ENCODE results near the gene SHE.

SHE gene

DNA sequence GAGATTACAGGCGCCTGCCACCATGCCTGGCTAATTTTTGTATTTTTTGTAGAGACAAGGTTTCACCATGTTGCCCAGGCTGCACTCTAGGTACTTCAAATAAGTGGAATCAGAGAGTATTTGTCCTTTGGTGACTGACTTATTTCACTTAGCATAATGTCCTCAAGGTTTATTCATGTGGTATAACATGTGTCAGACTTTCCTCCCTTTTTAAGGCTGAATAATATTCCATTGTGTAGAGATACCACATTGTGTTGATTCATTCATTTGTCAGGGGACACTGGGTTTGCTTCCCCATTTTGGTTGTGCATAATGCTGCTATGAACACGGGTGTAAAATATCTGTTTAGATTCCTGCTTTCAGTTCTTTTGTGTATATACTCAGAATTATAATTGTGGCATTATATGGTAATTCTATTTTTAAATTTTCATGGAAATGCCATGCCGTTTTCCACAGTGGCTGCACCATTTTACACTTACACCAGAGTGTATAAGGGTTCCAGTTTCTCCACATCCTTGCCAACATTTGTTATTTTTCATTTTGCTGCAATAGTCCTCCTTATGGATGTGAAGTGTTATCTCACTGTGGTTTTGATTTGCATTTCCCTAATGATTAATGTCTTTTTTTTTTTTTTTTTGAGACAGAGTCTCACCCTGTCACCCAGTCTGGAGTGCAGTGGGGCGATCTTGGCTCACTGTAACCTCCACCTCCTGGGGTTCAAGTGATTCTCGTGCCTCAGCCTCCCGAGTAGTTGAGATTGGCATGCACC is 62.0 kb downstream of the SHE start:
- TF ChIP-seq, protein P1, sequence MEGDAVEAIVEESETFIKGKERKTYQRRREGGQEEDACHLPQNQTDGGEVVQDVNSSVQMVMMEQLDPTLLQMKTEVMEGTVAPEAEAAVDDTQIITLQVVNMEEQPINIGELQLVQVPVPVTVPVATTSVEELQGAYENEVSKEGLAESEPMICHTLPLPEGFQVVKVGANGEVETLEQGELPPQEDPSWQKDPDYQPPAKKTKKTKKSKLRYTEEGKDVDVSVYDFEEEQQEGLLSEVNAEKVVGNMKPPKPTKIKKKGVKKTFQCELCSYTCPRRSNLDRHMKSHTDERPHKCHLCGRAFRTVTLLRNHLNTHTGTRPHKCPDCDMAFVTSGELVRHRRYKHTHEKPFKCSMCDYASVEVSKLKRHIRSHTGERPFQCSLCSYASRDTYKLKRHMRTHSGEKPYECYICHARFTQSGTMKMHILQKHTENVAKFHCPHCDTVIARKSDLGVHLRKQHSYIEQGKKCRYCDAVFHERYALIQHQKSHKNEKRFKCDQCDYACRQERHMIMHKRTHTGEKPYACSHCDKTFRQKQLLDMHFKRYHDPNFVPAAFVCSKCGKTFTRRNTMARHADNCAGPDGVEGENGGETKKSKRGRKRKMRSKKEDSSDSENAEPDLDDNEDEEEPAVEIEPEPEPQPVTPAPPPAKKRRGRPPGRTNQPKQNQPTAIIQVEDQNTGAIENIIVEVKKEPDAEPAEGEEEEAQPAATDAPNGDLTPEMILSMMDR (IDR thresholded peaks at IDR 0.05; ENCODE audit: low read depth, low read length, missing control alignments) = no peak
- DNase-seq (ENCODE audit: low read depth) = no peak

DNA sequence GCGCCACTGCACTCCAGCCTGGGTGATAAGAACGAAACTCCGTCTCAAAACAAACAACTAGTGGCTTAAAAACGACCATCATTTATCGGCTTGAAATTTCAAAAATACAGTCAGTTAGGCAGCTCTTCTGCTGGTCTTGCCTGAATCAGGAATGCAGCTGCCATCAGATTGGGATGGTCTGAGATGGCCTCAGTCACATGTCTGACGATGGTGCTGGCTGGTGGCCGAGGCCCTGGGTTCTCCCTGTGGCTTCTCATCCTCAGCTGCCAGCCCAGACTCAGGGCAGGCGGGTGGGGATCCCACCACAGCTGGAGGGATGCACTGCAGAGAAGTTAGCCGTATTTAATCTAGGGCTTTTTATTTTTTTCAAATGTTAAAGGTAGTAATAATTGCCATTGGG is 65.8 kb downstream of the SHE start:
- TF ChIP-seq, protein P1 (IDR thresholded peaks at IDR 0.05; ENCODE audit: low read depth, low read length, missing control alignments) = no peak
- H3K4me3 ChIP-seq (ENCODE audit: low read depth, low read length) = no peak overlapping the region
- in situ Hi-C loops (cut with HindIII; ENCODE audit: low sequenced_read_pairs) = no loop called here
- DNase-seq (ENCODE audit: low read depth) = no peak

More for the DNA sequence above, 62.0 kb downstream of the SHE start:
- H3K4me3 ChIP-seq (ENCODE audit: low read depth, low read length) = no peak overlapping the region
- in situ Hi-C loops (cut with HindIII; ENCODE audit: low sequenced_read_pairs) = no loop called here

DNA sequence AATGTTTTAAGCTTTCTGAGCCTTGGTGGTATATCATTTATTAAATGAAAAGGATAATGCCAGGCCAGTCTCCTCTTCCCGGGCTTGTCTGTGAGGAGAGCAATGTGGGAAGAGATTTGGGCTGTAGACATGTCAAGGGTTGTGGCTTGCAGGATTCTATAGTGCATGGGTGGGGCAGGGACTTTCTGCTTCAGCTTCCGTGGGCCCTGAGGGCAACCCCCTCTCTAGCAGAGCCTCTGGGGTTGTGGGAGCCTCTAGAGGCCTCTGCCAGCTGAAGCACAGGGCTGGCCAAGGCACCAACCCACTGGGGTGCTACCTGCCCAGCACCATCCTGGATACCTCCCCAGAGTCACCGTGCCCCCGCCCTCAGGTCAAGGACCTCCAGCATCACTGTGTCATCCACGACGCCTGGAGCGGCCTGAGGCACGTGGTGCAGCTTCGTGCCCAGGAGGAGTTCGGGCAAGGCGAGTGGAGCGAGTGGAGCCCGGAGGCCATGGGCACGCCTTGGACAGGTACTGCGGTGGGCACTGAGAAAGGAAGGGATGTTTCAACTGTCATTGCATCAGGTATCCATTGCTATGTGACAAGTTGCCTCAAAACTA is 66.5 kb downstream of the SHE start:
- no peak for DNase-seq (ENCODE audit: low read depth)
- in situ Hi-C loops (cut with HindIII; ENCODE audit: low sequenced_read_pairs) = no loop called here
- no peak overlapping the region for H3K4me3 ChIP-seq (ENCODE audit: low read depth, low read length)
- TF ChIP-seq, protein P1 (IDR thresholded peaks at IDR 0.05; ENCODE audit: low read depth, low read length, missing control alignments) = no peak

DNA sequence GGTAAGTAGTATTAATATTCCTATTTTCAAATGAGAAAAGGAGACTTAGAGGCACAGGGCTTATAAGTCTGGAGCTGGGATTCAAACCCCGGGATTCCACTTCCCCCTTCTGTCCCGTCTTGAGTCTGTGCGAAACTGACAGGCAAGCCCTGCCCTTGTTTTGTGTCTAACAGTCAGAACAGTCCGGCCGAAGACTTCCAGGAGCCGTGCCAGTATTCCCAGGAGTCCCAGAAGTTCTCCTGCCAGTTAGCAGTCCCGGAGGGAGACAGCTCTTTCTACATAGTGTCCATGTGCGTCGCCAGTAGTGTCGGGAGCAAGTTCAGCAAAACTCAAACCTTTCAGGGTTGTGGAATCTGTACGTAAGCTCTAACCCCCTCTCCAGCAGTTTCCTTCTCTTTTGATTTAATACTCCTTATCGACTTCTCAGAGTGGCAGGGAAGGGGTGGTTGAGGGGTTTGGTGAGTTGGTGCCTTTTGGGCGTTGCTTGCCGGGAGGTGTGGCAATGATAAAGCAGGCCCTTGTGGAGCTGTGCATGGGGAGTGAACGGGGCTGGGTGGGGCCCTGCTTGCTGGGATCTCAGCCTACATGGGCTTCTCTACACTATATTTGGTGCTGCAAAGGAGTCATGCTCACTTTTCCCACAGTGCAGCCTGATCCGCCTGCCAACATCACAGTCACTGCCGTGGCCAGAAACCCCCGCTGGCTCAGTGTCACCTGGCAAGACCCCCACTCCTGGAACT is 67.7 kb downstream of the SHE start:
- in situ Hi-C loops (cut with HindIII; ENCODE audit: low sequenced_read_pairs) = no loop called here
- TF ChIP-seq, protein P1 (IDR thresholded peaks at IDR 0.05; ENCODE audit: low read depth, low read length, missing control alignments) = no peak
- DNase-seq (ENCODE audit: low read depth) = no peak
- no peak overlapping the region for H3K4me3 ChIP-seq (ENCODE audit: low read depth, low read length)

DNA sequence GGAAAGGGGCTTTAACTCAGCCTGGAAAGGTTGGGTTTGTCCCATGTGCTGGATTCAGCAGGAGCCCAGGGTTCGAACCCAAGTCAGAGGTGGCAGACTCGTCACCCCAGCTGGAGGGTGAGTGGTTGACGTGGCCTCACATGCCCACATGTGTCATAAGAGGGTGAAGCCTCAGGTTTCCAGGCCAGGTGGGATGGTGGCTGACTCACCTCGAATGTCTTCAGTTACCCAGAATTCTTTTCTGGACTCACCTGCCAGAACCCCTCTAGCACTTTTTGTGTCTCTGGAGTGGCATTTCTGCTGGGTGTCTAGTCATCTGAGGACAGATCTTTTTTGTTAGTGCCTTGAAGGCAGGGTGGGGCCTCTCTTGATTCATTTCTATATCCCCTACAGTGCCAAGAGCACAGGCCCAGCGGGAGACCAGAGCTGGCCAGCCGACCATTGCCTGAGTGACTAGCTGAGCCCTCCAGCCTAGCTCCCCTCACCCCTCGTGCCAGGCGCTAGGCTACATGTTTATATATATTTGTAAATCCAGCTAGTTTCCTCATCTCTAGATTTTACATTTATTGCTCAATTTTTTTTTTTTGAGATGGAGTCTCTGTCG is 68.9 kb downstream of the SHE start:
- no peak overlapping the region for H3K4me3 ChIP-seq (ENCODE audit: low read depth, low read length)
- DNase-seq (ENCODE audit: low read depth) = no peak
- in situ Hi-C loops (cut with HindIII; ENCODE audit: low sequenced_read_pairs) = no loop called here
- TF ChIP-seq, protein P1 (IDR thresholded peaks at IDR 0.05; ENCODE audit: low read depth, low read length, missing control alignments) = no peak

Measured in astrocyte of the cerebellum (primary cell).